Activated CD4-positive, alpha-beta T cell treated with anti-CD3 and anti-CD28 coated beads for 36 hours (primary cell): ENCODE results near the gene CD34. TPM values are rescaled to one million over a fixed set of nuclear protein-coding genes. Genes with fewer than 3 reads are reported as not detected.

ENCODE experiments used
- ATAC-seq: fragments of 200-7000 bp; cut with Tn5 transposase; one replicate; pipeline ENCODE4 v1.10.0; 2021; ENCODE audit warnings: mild to moderate bottlenecking, moderate library complexity
- CTCF ChIA-PET: fragments of 350-600 bp; sonication (Branson Sonifier 250); formaldehyde crosslinking; loops from one replicate; lab custom pipeline; 2021; ENCODE audit warnings: antibody characterized with exemption; lab: Charles Lee
- POLR2A ChIA-PET: fragments of 350-600 bp; sonication (Branson Sonifier 250); formaldehyde crosslinking; loops from one replicate; lab custom pipeline; 2021; ENCODE audit warnings: antibody characterized with exemption, inconsistent platforms; lab: Charles Lee
- DNase-seq: peaks from one replicate; pipeline ENCODE4 v3.0.0-alpha.2; 2020
- H3K27ac Mint-ChIP-seq: one replicate; pipeline ENCODE4 v1.8.0; 2021; ENCODE audit warnings: mixed read lengths
- H3K27me3 Mint-ChIP-seq: one replicate; pipeline ENCODE4 v1.8.0; 2021; ENCODE audit warnings: mixed read lengths
- H3K36me3 Mint-ChIP-seq: one replicate; pipeline ENCODE4 v1.8.0; 2021; ENCODE audit warnings: low read depth, mixed read lengths
- H3K4me1 Mint-ChIP-seq: one replicate; pipeline ENCODE4 v1.8.0; 2021; ENCODE audit warnings: mixed read lengths
- H3K4me3 Mint-ChIP-seq: one replicate; pipeline ENCODE4 v1.8.0; 2021; ENCODE audit warnings: mild to moderate bottlenecking, moderate library complexity, mixed read lengths
- H3K9me3 Mint-ChIP-seq: one replicate; pipeline ENCODE4 v1.8.0; 2021; ENCODE audit warnings: low read depth, mixed read lengths
- intact Hi-C, 2 experiments: fragments of 100-400 bp; cut with DNase I in 1 of 2; cut with micrococcal nuclease in 1 of 2; formaldehyde crosslinking; loops; one replicate each; pipeline versions ENCODE4 v1.14.2 to v1.15.1; 2022 to 2024; cut with DNase I, micrococcal nuclease
- total RNA-seq, 2 experiments: library from RNA; stranded (reverse); gene quantifications; one replicate each; pipeline ENCODE4 v1.2.3, GENCODE V29; 2021

The CD34 gene
- total RNA-seq, 2 experiments from 2014 or later = 0.02 to 0.04 TPM

DNA sequence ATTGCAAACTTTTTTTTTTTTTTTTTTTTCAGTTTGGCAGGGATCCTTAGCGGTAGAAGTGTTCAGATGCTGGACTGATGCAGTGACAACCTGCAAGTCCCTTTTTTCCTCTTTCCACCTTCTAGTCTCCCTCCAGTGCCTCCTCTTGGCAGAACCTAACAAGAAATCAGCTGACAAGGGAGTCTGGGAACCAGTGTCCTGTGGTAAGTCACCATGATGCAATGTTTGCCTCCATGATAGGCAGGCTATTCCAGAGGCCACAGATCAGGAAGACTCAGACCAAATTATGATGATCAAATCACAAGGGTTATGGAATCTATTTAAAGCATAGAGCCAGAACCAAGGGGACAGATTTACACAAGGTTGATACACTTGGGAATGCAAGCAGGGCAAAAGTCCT lies 3.0 kb upstream of the CD34 start:
- ATAC-seq (no peak), DNase-seq (no peak)
- Mint-ChIP-seq H3K4me3 (no peak overlapping the region), H3K27ac (no peak overlapping the region), H3K4me1 (peaks cover 11% of the 10 kb centered on the region), H3K36me3 (no peaks in the 10 kb centered on the region), H3K27me3 (peaks cover 41% of the 10 kb centered on the region), H3K9me3 (no peaks in the 10 kb centered on the region)
- intact Hi-C loops = no loop called here
- ChIA-PET CTCF (interaction anchor here (1.5 kb wide), 1 partner anchor 22 kb away, joined by 4 read pairs; no protein-coding TSS in a partner anchor), POLR2A (no interaction called here)

DNA sequence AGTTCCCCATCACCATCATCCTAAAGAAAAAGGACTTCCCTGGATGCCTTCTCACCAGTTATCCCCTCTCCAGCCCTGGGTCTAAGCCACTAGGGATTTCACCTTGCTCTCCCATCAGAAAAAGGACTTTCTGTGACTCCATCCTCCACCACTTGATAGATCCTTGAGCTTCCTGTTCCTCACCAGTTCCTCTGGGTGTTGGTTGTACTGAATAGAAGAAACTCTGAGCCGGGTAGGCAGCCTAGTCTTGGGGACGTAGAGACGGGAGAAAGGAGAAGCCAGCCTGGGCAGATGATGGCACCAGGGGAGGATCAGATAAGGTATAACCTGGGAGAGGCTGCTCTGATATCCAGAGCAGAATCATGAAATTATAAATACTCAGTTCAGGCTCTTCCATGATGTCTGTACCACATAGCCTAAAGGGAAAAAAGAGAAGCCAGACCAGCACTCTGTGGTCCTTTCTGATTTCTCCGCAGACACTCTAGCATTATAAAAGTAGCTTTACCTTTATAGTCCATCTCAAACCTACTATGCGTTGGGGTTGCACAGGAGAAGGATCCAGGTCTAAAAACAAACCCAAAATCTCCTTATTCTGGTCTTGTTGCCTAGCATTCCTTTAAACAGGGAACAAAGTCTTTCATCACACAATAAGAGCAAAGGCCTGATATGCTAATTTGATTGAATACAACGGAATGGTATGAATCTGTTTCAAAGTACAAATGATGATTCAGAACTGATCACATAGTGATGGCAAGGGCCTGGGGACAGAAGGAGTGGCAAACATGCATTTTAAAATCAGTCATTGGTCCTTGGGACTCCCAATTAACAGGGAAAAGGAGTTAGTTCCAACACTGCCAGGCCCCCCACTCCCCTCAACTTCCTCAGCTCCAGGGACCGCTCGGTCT lies 1.2 kb upstream of the CD34 start:
- intact Hi-C loops = no loop called here
- DNase-seq (no peak), ATAC-seq (no peak)
- H3K36me3 Mint-ChIP-seq = no peaks in the 10 kb centered on the region
- no peak overlapping the region for H3K27ac Mint-ChIP-seq
- no peak overlapping the region for H3K4me3 Mint-ChIP-seq
- H3K4me1 Mint-ChIP-seq = peaks cover 11% of the 10 kb centered on the region
- no peaks in the 10 kb centered on the region for H3K9me3 Mint-ChIP-seq
- ChIA-PET POLR2A (no interaction called here), CTCF (interaction anchor here (1.5 to 1.7 kb wide), 2 partner anchors 24 to 51 kb away, joined by 3 to 4 read pairs; no protein-coding TSS in a partner anchor)
- peaks cover 56% of the 10 kb centered on the region for H3K27me3 Mint-ChIP-seq

DNA sequence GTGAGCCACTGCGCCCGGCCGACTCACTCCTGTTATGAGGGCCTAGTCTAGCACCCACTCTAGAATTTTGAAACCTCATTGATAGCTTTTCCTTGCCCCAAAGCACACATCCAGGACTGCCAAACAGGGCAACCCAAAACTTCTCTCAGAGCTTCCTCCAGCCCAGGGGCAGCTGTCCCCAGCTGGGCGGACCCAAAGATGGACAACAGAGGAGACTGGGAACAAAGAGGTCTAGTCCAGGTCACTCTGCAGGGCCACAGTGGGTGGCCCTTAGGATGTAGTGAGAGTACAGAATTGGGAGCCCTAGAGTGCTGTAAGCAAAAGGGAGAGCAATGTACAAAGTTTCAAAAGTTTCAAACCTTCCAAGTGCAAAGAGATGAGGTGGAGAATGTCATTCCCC lies 1.2 kb downstream of the CD34 start:
- ATAC-seq (no peak), DNase-seq (no peak)
- ChIA-PET POLR2A (no interaction called here), CTCF (interaction anchor here (0.7 to 1.1 kb wide), 2 partner anchors 41 to 167 kb away, joined by 3 to 5 read pairs; no protein-coding TSS in a partner anchor)
- no peaks in the 10 kb centered on the region for H3K36me3 Mint-ChIP-seq
- no peak overlapping the region for H3K4me3 Mint-ChIP-seq
- no peak overlapping the region for H3K27ac Mint-ChIP-seq
- peaks cover 12% of the 10 kb centered on the region for H3K4me1 Mint-ChIP-seq
- H3K27me3 Mint-ChIP-seq = peaks cover 56% of the 10 kb centered on the region
- no peaks in the 10 kb centered on the region for H3K9me3 Mint-ChIP-seq
- intact Hi-C loops = no loop called here

GRCh38 chr1:207908107-207908734 lies 2.7 kb downstream of the CD34 start:
- ChIA-PET POLR2A (no interaction called here), CTCF (interaction anchor here (0.6 to 1.6 kb wide), 4 partner anchors 21 to 57 kb away, joined by 3 to 4 read pairs (median 3); no protein-coding TSS in a partner anchor)
- no peaks in the 10 kb centered on the region for H3K9me3 Mint-ChIP-seq
- no peak for ATAC-seq
- no peak overlapping the region for H3K4me3 Mint-ChIP-seq
- H3K27me3 Mint-ChIP-seq = peaks cover 48% of the 10 kb centered on the region
- DNase-seq = no peak
- intact Hi-C loops = no loop called here
- no peaks in the 10 kb centered on the region for H3K36me3 Mint-ChIP-seq
- peaks cover 21% of the 10 kb centered on the region for H3K4me1 Mint-ChIP-seq
- no peak overlapping the region for H3K27ac Mint-ChIP-seq

DNA sequence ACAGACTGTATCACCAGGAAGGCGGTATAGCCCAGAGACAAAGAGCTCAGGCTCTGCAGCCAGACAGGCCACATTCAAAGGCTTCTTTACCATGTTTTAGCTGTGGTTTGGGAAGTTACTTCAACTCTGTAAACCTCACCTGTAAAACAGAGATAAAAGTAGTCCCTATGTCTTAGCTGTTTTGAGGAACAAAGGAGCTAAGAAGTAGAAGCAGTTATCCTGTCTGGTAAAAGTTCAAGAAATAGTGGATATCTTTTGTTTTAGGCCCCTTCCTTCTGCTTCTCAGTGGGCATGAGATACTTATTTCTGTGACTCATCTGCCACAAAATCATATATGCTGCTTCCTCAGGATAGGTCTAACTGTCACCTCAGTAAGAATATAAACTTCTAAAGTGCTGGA lies 6.5 kb downstream of the CD34 start:
- Mint-ChIP-seq H3K4me1 (peaks cover 9% of the 10 kb centered on the region), H3K36me3 (no peaks in the 10 kb centered on the region), H3K27me3 (peaks cover 16% of the 10 kb centered on the region), H3K27ac (peak overlapping the region; percentile 43), H3K4me3 (no peak overlapping the region), H3K9me3 (no peaks in the 10 kb centered on the region)
- intact Hi-C loops = no loop called here
- CTCF ChIA-PET = interaction anchor here (0.9 to 1.4 kb wide), 2 partner anchors 20 to 81 kb away, joined by 3 to 8 read pairs; no protein-coding TSS in a partner anchor
- POLR2A ChIA-PET = no interaction called here
- ATAC-seq = peak; percentile 53
- DNase-seq = no peak

- Mint-ChIP-seq H3K4me1 (peaks cover 9% of the 10 kb centered on the region), H3K27ac (peak overlapping the region; percentile 43), H3K27me3 (peaks cover 13% of the 10 kb centered on the region), H3K9me3 (no peaks in the 10 kb centered on the region), H3K36me3 (no peaks in the 10 kb centered on the region), H3K4me3 (no peak overlapping the region)
- ATAC-seq (peak; percentile 36), DNase-seq (no peak)
- intact Hi-C loops = no loop called here
- CTCF ChIA-PET = interaction anchor here (0.7 to 1.4 kb wide), 3 partner anchors 18 to 59 kb away, joined by 3 to 8 read pairs (median 3); no protein-coding TSS in a partner anchor
- POLR2A ChIA-PET = no interaction called here
Measured at GRCh38 chr1:207903767-207904166, 7.2 kb downstream of the CD34 start.

- POLR2A ChIA-PET = no interaction called here
- H3K27ac Mint-ChIP-seq = no peak overlapping the region
- ATAC-seq (no peak), DNase-seq (no peak)
- intact Hi-C loops = no loop called here
- no peak overlapping the region for H3K4me3 Mint-ChIP-seq
- peaks cover 8% of the 10 kb centered on the region for H3K27me3 Mint-ChIP-seq
- no peaks in the 10 kb centered on the region for H3K36me3 Mint-ChIP-seq
- H3K9me3 Mint-ChIP-seq = no peaks in the 10 kb centered on the region
- H3K4me1 Mint-ChIP-seq = peaks cover 9% of the 10 kb centered on the region
- CTCF ChIA-PET = interaction anchor here (0.7 to 1.4 kb wide), 3 partner anchors 17 to 60 kb away, joined by 3 to 8 read pairs (median 3); no protein-coding TSS in a partner anchor
Measured at GRCh38 chr1:207903053-207903452, 7.9 kb downstream of the CD34 start.

DNA sequence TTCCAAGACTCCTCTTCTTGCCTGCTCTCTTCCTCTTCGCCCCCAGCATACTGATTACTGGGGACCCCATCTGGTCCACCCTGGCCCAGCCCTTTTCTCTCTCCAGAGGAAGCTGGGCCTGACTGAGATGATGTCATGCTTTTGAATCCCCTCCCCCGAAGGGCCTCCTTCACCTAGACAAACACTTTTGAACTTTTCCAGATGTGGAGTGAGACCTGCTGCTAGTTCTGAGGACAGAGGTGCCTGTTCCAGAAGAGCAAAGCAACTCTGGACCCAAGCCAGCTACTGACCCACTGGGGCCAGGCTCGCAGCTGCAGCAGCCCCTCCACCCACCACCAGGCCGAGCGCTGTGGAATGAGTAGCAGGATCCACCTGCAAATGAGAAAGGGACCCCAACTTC lies 8.4 kb downstream of the CD34 start:
- ATAC-seq = no peak
- intact Hi-C loops = no loop called here
- POLR2A ChIA-PET = no interaction called here
- no peak overlapping the region for H3K4me3 Mint-ChIP-seq
- no peak for DNase-seq
- H3K27me3 Mint-ChIP-seq = peaks cover 3% of the 10 kb centered on the region
- peaks cover 9% of the 10 kb centered on the region for H3K4me1 Mint-ChIP-seq
- CTCF ChIA-PET = no interaction called here
- H3K36me3 Mint-ChIP-seq = no peaks in the 10 kb centered on the region
- no peaks in the 10 kb centered on the region for H3K9me3 Mint-ChIP-seq
- no peak overlapping the region for H3K27ac Mint-ChIP-seq

- Mint-ChIP-seq H3K4me3 (no peak overlapping the region), H3K4me1 (peaks cover 9% of the 10 kb centered on the region), H3K27me3 (no peaks in the 10 kb centered on the region), H3K27ac (no peak overlapping the region), H3K36me3 (no peaks in the 10 kb centered on the region), H3K9me3 (no peaks in the 10 kb centered on the region)
- ChIA-PET POLR2A (no interaction called here), CTCF (interaction anchor here (0.6 to 1.1 kb wide), 2 partner anchors 16 to 283 kb away, joined by 3 to 4 read pairs; no protein-coding TSS in a partner anchor)
- intact Hi-C loops = no loop called here
- DNase-seq = no peak
- ATAC-seq = no peak
Measured at GRCh38 chr1:207901041-207901653, 9.8 kb downstream of the CD34 start.

DNA sequence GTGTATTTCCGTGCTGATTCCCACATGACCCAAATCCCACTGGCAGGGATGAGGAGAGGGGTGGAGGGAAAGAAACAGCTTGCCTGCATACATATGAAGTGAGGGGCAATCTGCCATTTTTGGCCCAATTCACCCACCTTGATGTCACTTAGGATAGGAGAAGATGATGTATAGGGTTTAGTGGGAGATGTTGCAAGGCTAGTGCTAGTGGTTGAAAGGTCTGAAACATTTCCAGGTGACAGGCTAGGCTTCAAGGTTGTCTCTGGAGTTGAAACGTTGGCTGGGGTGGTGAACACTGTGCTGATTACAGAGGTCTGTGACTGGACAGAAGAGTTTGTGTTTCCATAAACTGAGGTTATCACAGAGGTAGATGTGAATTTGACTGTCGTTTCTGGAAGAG lies 12.1 kb downstream of the CD34 start:
- intact Hi-C loops = no loop called here
- Mint-ChIP-seq H3K4me3 (no peak overlapping the region), H3K27ac (no peak overlapping the region), H3K9me3 (no peaks in the 10 kb centered on the region), H3K27me3 (no peaks in the 10 kb centered on the region), H3K4me1 (peaks cover 2% of the 10 kb centered on the region), H3K36me3 (no peaks in the 10 kb centered on the region)
- DNase-seq (no peak), ATAC-seq (no peak)
- CTCF ChIA-PET = interaction anchor here (0.7 to 4.5 kb wide), 3 partner anchors 13 to 102 kb away, joined by 3 to 15 read pairs (median 3); no protein-coding TSS in a partner anchor
- POLR2A ChIA-PET = no interaction called here

- no peaks in the 10 kb centered on the region for H3K36me3 Mint-ChIP-seq
- CTCF ChIA-PET = interaction anchor here (0.7 to 4.5 kb wide), 3 partner anchors 8 to 101 kb away, joined by 3 to 15 read pairs (median 7); no protein-coding TSS in a partner anchor
- POLR2A ChIA-PET = no interaction called here
- H3K4me3 Mint-ChIP-seq = no peak overlapping the region
- intact Hi-C loops = no loop called here
- H3K4me1 Mint-ChIP-seq = no peaks in the 10 kb centered on the region
- H3K27me3 Mint-ChIP-seq = no peaks in the 10 kb centered on the region
- no peak overlapping the region for H3K27ac Mint-ChIP-seq
- ATAC-seq (no peak), DNase-seq (no peak)
- no peaks in the 10 kb centered on the region for H3K9me3 Mint-ChIP-seq
Measured at GRCh38 chr1:207898260-207898659, 12.7 kb downstream of the CD34 start.
